SW 1271 (cell line): ENCODE results near the gene PRPS1L1.

Experiments
- DNase-seq, 2 experiments: peaks; one replicate each; lab custom pipeline; 2025; lab: John Stamatoyannopoulos, UW

Gene PRPS1L1

DNA sequence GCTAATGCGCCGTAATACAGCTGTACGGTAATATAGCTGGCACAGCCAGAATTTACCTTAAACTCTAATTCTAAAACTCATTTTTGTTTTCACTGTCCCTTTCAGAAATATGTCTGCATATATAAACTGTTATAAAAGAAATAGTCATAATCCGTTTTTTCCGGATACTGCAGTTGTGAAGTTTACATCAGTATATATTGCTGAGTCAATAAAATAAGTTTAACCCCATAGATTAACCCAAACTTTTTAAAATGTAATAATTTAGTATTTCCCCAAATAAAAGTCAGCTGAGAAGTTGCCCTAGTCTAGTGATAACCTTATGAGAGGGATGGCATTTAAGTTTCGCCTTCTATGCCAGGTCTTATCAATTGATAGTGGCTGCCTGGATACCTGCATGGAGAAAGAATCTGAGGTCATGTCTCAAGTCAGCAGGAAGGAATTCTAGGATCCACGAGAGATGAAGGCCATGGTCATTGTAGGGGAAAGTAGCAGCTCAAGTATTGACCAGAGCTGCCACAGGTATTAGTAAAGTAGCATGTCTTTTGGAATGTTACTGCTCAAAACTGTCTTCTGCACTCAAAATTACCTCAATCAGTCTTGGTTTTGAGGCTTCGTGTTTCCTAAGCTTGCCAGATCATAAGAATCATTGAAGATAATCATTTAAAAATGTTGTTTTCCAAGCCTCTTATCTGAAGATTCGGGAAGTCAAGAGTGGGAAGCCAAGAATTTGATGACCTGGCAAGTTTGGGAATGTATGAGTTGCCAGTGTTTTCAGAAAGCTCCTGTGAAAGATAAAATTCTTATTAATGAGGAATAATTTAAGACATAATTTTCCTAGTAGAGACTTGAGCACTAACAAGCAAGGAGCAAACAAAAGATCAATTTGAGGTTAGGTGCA lies 10.8 kb downstream of the PRPS1L1 start:
- no peak for DNase-seq

DNA sequence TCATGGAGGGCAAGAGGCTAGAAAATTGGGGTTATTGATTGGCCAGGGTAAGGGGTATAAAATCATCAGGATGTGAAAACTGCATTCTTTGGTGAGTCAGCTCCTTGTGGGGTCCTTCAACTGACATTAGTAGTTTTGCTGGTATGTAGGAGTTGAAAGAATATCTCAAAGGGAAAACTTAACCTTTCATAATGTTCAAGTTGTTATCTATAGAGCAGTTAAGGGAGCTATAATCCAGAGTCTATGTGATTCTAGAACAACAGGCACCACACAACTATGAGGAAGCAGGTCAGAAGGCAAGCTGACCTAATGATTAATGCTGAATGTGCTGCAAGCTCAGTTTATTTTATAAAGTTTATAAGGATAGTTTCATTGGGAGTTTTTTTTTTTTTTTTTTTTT lies 13.7 kb downstream of the PRPS1L1 start:
- DNase-seq = no peak

DNA sequence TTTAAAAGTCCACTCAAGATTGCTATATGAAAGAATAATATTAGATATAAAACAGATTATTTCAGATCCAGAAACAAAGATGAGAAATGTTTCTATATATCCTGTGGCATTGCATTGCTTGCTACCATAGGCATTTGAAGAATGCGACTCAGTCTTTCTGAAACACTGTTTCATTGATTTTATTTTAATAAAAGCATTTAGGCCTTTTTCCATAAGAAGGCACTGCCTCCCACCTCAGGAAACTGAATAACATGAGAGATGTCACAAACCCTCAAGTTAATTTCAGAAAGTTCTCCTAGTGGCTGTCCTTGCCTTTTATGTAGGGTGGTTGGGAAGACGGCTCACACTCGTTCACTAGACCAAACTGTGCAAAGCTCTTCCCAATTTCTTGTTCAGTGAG lies 23.3 kb downstream of the PRPS1L1 start:
- no peak for DNase-seq

DNA sequence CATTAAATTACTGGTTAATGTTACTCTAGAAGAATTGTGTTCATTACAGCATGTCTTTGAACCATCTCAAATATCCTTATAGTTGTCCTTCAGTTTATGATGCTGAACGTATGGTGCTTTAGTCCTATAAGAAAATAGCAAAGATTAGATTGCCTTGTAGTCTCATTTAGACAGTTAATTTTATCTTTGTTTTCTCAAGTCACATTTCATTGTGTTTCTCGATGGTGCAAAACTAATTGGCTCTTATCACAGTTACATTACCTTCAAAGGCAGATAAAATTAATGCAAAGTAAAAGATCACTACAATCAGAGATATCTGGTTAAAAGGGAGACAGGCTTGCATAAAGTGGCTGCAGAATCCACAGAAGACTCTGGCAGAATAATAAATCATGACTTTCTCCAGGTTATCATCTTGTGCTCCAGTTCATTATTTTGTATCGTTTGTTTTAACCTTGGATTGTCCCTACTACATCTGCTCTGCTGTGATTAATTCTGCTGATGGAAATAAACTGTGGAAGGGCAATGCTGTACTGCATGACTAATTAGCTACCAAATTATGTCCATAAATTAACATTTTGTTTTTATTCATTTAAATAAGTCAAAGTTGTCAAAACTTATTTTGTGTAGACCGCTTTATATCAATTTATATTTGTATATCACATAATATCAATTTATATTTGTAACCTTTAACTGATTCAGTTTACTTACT lies 24.2 kb downstream of the PRPS1L1 start:
- no peak for DNase-seq

DNA sequence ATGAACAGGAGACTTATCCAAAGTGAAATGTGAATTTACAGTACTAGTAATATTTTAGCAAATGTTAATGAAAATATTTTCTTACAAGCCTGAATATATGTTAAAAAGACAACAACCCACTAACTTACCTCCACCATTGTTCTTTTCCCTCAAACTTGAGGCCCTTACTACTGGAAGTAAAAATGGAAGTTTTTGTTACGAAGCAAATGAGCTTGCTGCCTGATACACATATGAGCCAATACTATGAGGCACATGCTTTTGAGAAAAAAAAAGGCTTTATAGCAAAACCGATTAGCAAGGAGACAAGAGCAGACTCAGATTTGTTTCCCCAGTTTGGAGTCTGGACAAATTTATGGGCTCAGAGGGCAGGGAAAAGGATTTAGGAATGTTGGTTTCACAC lies 29.0 kb downstream of the PRPS1L1 start:
- DNase-seq = no peak

DNA sequence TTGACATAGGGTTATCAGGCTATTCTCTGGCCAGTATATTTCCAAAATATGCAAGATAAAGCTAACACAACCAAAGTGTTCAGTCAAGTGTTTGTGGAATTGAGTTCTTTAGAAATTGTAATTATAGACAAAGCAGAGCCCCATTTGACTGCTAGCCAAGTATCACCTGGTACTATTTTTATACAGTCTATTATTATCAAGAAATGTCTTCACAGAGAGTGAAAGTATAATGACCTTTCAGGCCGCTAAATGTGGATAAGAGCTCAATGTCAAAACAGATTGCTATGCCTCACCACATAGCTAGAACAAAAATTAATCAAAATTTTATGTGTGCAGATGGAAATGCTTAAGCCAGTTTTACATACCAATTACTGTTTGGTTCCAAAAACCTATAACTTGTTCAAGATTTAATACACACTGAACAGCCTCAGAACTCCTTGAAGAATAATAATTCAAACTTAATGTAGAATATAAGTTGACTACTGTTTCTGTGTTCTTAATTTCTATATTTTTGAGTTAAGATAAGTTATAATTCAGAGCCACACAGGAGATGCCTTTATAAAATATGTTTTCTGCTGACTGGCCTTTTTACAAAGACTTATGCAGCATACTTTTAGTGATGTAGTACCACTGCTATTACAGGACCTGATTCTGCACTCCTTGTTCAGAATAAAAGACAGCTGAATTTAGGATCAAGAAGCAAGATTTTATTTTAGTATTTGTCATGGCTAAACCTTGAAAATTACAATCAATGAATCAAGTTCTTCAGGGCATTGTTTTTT lies 31.0 kb downstream of the PRPS1L1 start:
- DNase-seq = no peak

DNA sequence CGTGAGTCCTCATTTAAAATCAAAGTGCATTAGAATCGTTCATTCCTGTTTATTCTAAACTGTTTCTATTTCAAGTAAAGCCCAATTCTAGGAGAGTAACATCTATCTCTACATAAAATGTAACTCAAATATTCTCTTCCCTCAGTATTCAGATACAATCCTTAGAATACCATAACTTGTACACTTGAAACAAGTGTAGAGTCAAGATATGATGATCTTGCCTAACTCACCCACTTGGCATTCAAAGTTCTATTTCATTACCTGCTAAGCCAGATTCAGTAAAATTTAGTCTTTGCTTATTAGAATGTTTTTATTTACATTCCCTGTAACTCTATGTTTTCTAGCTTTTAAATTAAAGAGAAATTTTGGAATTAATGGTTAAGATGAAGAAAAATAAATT lies 31.6 kb downstream of the PRPS1L1 start:
- no peak for DNase-seq

DNA sequence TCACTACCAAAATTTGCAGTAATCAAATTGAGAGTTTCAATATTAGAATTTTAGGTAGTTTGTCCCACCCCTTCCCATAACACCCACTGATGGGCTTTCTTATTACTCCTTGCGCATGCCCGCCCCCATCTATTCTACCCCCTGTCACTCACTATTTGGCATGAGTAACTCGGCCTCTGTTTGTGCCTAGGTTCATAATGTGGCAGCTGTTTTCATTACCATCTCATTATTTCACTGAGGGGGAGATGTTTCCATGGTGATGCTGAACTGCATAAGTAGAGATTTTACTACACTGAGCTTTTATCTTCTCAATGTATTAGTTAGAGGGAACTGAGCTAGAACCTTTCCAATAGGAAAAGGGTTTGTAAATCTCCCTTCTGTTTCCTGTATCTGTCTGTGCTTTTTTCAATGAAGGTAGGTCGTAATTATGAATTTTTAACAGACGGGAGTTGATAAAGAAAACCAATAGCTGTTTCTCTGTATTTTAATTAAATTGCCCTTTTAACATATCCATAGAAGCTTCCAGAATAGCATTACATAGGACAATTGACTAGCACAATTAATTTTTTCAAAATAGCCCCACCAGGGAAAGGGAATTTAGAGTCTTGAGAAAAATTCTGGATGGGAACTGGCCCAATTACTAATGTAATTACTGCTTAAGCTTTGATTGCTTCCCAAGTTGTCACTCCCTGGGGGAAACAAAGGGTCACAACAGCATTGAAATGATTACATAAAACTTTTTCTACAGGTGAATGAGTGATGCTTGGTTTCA lies 33.4 kb downstream of the PRPS1L1 start:
- DNase-seq = no peak

DNA sequence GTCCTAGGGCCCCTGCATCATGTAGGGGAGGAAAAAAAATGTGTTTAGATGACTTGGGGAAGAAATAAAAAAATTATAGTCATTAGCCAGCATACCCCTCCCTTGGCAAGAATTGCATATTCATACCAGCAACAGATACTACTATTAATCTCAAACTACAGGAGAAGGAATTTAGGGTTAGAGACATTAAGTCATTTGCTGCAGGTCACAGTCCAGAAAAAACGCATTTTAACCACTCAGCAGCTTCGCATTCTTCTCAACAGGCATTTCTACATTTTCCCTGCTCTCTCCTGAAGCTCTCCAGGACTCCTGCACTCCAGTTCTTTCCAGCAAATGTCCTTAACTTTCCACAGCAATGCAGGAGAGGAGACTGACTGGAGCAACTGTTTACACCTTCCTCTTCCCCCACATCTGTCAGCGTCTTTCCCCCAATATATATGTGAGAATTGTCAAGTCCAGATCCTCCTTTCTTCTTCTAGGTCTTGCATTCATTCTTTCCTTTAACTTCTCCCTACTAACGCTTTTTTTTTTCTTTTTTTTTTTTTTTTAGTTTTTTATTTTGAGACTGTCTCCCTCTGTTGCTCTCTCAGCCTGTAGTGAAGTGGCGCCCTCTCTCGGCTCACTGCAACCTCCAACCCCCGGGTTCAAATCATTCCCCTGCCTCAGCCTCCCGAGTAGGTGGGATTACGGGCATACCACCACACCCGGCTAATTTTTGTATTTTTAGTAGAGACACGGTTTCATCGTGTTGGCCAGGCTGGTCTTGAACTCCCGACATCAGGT lies 35.6 kb downstream of the PRPS1L1 start:
- no peak for DNase-seq

DNA sequence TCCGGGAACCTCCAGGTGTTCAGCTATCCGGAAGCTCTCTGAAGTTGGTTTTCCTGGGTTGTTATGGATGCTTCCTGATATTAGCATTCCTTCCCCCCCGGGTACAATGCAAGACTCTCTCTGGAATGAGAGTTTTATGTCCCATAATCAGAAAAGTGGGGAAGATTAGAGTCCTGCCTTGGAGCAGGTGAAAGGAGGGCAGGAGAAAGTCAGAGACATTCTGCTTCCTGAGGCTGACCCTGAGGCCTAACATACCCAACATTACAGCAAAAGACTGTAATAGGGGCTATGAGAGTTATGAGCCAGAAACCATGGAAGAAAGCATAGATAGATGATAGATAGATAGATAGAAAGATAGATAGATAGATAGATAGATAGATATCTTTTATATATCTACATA lies 36.9 kb downstream of the PRPS1L1 start:
- DNase-seq = no peak

DNA sequence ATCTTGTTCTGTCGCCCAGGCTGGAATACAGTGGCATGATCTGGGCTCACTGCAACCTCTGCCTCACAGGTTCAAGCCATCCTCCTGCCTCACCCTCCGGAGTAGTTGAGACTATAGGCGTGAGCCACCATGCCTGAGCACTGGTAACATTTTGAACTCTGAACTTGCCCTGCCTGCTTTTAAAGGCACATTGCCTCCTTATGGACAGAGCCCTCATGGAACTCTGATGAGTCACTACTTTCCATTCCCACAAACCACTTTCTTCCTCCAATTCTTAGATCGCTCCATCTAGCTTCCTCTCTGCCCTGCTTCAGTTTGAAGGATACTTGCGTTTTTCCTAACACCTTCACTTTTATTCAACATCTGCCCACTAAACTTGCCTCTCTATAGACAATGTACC lies 38.1 kb downstream of the PRPS1L1 start:
- DNase-seq = no peak

DNA sequence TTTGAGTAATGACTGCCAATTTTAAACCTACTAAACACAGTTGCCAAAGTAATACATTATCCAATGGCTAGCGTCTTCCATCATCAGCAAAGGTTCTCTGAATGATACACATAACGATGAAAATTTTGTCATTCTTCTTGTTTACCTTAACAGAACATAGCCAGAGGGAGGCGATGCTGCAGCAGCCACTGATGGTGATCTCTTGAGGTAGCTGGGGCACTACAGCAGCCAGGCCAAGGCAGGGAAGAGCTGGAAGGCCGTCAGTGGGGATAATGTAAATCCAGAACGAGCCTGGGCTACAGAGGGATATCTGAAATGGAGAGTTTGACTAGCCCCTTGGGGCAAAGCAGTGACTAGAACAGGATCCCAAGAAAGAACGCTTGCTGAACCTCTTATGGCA lies 38.8 kb downstream of the PRPS1L1 start:
- no peak for DNase-seq

DNA sequence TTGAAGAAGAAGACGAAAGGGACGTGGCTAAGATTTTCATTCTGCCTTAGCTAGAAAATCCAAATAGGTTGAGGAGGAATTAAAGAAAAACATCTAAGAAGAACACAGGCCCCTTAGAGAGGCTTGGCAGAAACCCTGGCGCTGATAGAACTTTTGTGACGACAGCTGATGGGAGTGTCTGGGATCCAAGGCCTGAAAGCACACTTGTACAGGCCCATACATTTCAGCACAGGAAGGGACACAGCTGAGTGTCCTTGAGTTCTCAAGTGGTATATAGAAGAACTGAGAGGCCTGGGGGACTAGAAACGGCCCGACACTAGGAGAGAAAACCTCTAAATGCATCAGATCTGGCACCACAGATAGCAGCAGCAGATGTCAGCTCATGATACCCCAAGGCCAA lies 39.5 kb downstream of the PRPS1L1 start:
- no peak for DNase-seq

DNA sequence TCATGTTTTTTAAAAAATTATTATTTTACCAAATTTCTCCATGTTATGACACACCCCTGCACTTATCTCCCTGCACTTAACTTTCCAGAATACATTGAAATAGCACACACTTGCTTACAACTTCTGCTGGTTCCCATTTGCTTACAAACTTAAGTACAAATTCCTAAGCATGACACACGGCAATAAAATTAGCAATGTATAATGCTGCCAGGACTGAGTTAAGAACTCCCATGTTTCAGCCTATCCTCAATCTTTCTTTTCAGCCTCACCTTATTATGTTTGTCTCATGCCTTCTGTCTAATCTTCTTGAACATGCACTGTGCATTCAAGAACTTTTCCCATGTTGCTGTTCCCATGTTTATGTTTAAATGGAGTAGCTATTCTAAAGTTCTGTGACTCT lies 40.8 kb downstream of the PRPS1L1 start:
- DNase-seq = no peak

DNA sequence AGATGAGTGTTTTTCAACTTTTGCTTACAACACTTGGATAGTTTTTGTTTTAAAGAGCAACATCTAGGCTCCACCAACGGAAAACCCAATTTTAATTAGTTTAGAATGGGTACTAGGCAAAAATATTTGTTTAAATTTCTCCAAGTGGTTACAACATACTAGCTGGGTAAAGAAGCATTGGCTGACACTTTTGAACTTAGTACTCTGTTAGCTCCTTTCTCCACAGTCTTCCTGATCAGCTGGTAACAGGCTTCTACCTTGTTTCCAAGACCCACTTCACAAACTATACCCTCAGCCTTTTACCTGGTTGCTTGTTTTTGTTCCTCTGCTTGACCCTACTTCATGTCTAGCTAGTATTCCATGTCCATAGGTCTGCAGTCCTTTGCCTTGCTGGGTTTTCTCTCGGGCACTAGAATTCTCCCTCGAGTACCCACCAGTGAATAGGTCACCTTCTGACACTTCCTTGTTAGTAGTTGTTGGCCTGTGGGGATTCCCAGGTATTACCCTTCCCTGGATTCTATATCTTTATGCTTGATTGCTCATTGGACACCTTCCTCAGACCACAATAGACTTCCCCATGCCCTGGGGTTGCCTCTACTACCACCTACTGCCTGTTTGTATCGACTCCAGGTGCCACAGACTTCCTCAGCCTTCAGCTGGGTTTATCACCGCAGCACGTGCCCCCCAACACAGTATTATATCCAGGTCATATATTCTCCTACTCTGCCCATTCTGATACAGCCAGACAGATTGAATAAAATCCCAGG lies 42.0 kb downstream of the PRPS1L1 start:
- DNase-seq = no peak

DNA sequence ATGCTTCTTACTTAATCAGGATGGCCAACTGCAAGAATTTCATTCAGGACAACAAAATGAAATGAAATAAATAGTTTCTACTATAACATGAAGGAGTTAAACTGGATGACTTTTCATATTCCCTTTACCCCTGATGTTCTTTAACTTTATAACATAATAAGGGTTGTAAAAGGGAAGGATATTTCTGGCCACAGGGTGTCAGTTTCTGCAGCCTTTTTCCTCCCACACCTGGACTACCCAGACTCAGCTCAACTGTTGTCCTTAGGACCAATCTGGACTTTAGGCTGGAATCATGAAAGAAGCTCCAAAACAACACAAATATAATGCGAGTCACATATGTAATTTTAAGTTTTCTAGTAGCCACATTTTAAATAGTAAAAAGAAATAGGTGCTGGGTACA lies 43.4 kb downstream of the PRPS1L1 start:
- no peak for DNase-seq

DNA sequence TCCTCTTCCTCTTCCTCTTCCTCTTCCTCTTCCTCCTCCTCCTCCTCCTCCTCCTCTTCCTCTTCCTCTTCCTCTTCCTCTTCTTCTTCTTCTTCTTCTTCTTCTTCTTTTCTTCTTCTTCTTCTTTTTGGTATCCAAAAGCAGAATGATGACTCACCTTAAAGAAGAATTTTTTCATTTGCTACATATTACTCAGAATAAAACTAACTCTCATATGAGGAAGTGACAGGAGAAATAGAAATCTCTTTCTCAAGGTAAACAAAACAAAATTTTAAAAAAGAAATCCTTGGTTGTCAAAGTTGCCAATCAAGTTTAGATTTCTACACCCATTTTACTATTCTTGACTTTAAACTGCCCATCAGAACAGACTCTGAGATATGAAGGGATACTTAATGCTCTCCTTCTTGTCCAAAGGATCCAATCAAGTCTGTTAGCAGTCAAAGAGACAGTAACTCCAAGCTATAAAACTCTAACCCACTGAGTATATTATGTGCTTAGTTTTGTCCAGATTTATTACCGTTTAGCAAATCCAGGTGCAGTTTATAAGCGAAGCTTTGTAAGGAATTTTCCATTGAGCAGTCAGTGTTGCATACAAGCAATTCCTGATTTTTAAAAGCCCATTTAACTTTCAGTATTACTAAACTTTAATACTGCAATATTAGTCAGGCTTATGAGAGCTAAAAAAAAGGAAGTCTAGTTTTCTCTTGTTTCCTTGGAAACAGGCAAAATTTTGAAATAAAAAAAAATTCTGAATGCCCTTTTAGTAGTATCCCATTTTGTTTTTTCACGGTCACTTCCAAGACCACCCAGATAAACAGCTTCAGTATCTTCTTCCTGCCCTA lies 44.2 kb downstream of the PRPS1L1 start:
- no peak for DNase-seq

DNA sequence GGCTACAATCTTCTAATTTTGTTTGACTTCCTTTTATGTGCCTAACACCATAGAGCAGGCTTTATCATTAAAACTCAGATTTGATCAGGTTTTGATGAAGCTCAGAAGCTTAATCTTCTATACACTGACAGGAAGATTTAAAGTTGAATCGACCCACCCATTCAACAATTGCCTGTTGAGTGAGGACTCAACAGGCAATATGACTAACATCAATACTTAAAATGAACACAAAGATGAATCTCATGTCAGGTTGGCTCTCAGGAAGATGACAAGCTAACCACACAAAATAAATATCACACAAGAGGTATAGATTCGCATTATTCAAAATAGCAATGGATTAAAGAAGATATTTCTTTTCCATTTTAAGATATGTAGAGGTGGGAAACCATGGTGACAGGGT lies 50.7 kb downstream of the PRPS1L1 start:
- DNase-seq = no peak
